ENCODE results near the gene TRAT1. TPM values are rescaled to one million over a fixed set of nuclear protein-coding genes. Genes with fewer than 3 reads are reported as not detected.

TRAT1 gene
- total and polyA plus RNA-seq, 4 experiments from 2014 or later = 164 to 367 (median 198) TPM

GRCh38 chr3:108877901-108878300, 55.3 kb downstream of the TRAT1 start:
- no peaks in the 10 kb centered on the region for H3K27me3 Mint-ChIP-seq
- Histone ChIP-seq H3K27ac (ENCODE audit: low read depth, low read length) (no peak overlapping the region), H3K9me3 (ENCODE audit: control insufficient read depth in 1 of 2, low read length in 2 of 2) (no peaks in the 10 kb centered on the region), H3K4me3 (ENCODE audit: low read length in 2 of 2) (no peak overlapping the region), H3K4me1 (ENCODE audit: insufficient read depth, low read length) (no peaks in the 10 kb centered on the region), H3K27me3 (ENCODE audit: insufficient read depth, low read length) (no peaks in the 10 kb centered on the region), H3K36me3 (ENCODE audit: insufficient read depth, low read length) (no peaks in the 10 kb centered on the region)
- H3K4me1 Mint-ChIP-seq = peaks cover 3 to 6% (median 5%) of the 10 kb centered on the region in 4 donors
- no peak overlapping the region for H3K27ac Mint-ChIP-seq
- H3K36me3 Mint-ChIP-seq = peaks cover 5 to 19% of the 10 kb centered on the region in 2 donors
- ChIA-PET CTCF (ENCODE audit: partially characterized antibody) (no interaction called here), POLR2A (ENCODE audit: partially characterized antibody) (no interaction called here)
- DNase-seq = no peak
- no peak overlapping the region for H3K4me3 Mint-ChIP-seq
- intact Hi-C loops (cut with micrococcal nuclease) = no loop called here
- H3K9me3 Mint-ChIP-seq = peaks cover 0 to 11% (median under 1%) of the 10 kb centered on the region in 8 donors

GRCh38 chr3:108879915-108880314, 57.3 kb downstream of the TRAT1 start:
- Histone ChIP-seq H3K4me3 (ENCODE audit: low read length in 2 of 2) (no peak overlapping the region), H3K27me3 (ENCODE audit: insufficient read depth, low read length) (no peaks in the 10 kb centered on the region), H3K9me3 (ENCODE audit: control insufficient read depth in 1 of 2, low read length in 2 of 2) (no peaks in the 10 kb centered on the region), H3K36me3 (ENCODE audit: insufficient read depth, low read length) (no peaks in the 10 kb centered on the region), H3K4me1 (ENCODE audit: insufficient read depth, low read length) (no peaks in the 10 kb centered on the region), H3K27ac (ENCODE audit: low read depth, low read length) (no peak overlapping the region)
- Mint-ChIP-seq H3K4me1 (peaks cover 7 to 16% (median 9%) of the 10 kb centered on the region in 4 donors), H3K9me3 (peaks cover 0 to 8% (median 0%) of the 10 kb centered on the region in 8 donors), H3K27me3 (no peaks in the 10 kb centered on the region), H3K36me3 (peaks cover 1 to 10% of the 10 kb centered on the region in 2 donors), H3K27ac (peak overlapping the region in 1 of 7 donors; percentile 38), H3K4me3 (no peak overlapping the region)
- POLR2A ChIA-PET (ENCODE audit: partially characterized antibody) = interaction anchor here (0.7 kb wide), 1 partner anchor 12 kb away, joined by 3 read pairs; no protein-coding TSS in a partner anchor
- intact Hi-C loops (cut with micrococcal nuclease) = no loop called here
- no peak for DNase-seq
- CTCF ChIA-PET (ENCODE audit: partially characterized antibody) = interaction anchor here (1.1 kb wide), 1 partner anchor 216 kb away, joined by 3 read pairs; no protein-coding TSS in a partner anchor

GRCh38 chr3:108882762-108883161, 60.2 kb downstream of the TRAT1 start:
- Mint-ChIP-seq H3K4me1 (peaks cover 7 to 16% (median 10%) of the 10 kb centered on the region in 4 donors), H3K9me3 (peaks cover 0 to 8% (median 0%) of the 10 kb centered on the region in 8 donors), H3K36me3 (peaks cover 0 to 6% of the 10 kb centered on the region in 2 donors), H3K4me3 (no peak overlapping the region), H3K27ac (no peak overlapping the region), H3K27me3 (no peaks in the 10 kb centered on the region)
- Histone ChIP-seq H3K27ac (ENCODE audit: low read depth, low read length) (no peak overlapping the region), H3K4me3 (ENCODE audit: low read length in 2 of 2) (no peak overlapping the region), H3K9me3 (ENCODE audit: control insufficient read depth in 1 of 2, low read length in 2 of 2) (no peaks in the 10 kb centered on the region), H3K4me1 (ENCODE audit: insufficient read depth, low read length) (no peaks in the 10 kb centered on the region), H3K27me3 (ENCODE audit: insufficient read depth, low read length) (no peaks in the 10 kb centered on the region), H3K36me3 (ENCODE audit: insufficient read depth, low read length) (no peaks in the 10 kb centered on the region)
- no peak for DNase-seq
- ChIA-PET CTCF (ENCODE audit: partially characterized antibody) (interaction anchor here (1.3 kb wide), 1 partner anchor 11 kb away, joined by 3 read pairs; no protein-coding TSS in a partner anchor), POLR2A (ENCODE audit: partially characterized antibody) (no interaction called here)
- intact Hi-C loops (cut with micrococcal nuclease) = no loop called here

GRCh38 chr3:108883373-108883772, 60.8 kb downstream of the TRAT1 start:
- peaks cover 0 to 4% of the 10 kb centered on the region in 2 donors for H3K36me3 Mint-ChIP-seq
- H3K36me3 ChIP-seq (ENCODE audit: insufficient read depth, low read length) = no peaks in the 10 kb centered on the region
- POLR2A ChIA-PET (ENCODE audit: partially characterized antibody) = no interaction called here
- CTCF ChIA-PET (ENCODE audit: partially characterized antibody) = no interaction called here
- H3K27me3 ChIP-seq (ENCODE audit: insufficient read depth, low read length) = no peaks in the 10 kb centered on the region
- H3K27ac Mint-ChIP-seq = no peak overlapping the region
- H3K9me3 ChIP-seq (ENCODE audit: control insufficient read depth in 1 of 2, low read length in 2 of 2) = no peaks in the 10 kb centered on the region
- peaks cover 0 to 8% (median 0%) of the 10 kb centered on the region in 8 donors for H3K9me3 Mint-ChIP-seq
- no peaks in the 10 kb centered on the region for H3K27me3 Mint-ChIP-seq
- no peak for DNase-seq
- intact Hi-C loops (cut with micrococcal nuclease) = no loop called here
- H3K4me1 ChIP-seq (ENCODE audit: insufficient read depth, low read length) = no peaks in the 10 kb centered on the region
- H3K4me3 Mint-ChIP-seq = no peak overlapping the region
- H3K4me3 ChIP-seq (ENCODE audit: low read length in 2 of 2) = no peak overlapping the region
- no peak overlapping the region for H3K27ac ChIP-seq (ENCODE audit: low read depth, low read length)
- peaks cover 7 to 16% (median 10%) of the 10 kb centered on the region in 4 donors for H3K4me1 Mint-ChIP-seq

- peaks cover 4 to 11% (median 8%) of the 10 kb centered on the region in 4 donors for H3K4me1 Mint-ChIP-seq
- H3K36me3 ChIP-seq (ENCODE audit: insufficient read depth, low read length) = no peaks in the 10 kb centered on the region
- H3K27ac ChIP-seq (ENCODE audit: low read depth, low read length) = no peak overlapping the region
- H3K4me1 ChIP-seq (ENCODE audit: insufficient read depth, low read length) = no peaks in the 10 kb centered on the region
- no peaks in the 10 kb centered on the region for H3K36me3 Mint-ChIP-seq
- no peak overlapping the region for H3K4me3 ChIP-seq (ENCODE audit: low read length in 2 of 2)
- no peaks in the 10 kb centered on the region for H3K9me3 ChIP-seq (ENCODE audit: control insufficient read depth in 1 of 2, low read length in 2 of 2)
- no peaks in the 10 kb centered on the region for H3K27me3 Mint-ChIP-seq
- ChIA-PET CTCF (ENCODE audit: partially characterized antibody) (interaction anchor here (0.9 to 1.2 kb wide), 4 partner anchors 10 to 398 kb away, joined by 3 read pairs; no protein-coding TSS in a partner anchor), POLR2A (ENCODE audit: partially characterized antibody) (no interaction called here)
- H3K27me3 ChIP-seq (ENCODE audit: insufficient read depth, low read length) = no peaks in the 10 kb centered on the region
- H3K9me3 Mint-ChIP-seq = no peaks in the 10 kb centered on the region
- H3K4me3 Mint-ChIP-seq = peak overlapping the region in 1 of 8 donors; percentile 21
- no peak for DNase-seq
- H3K27ac Mint-ChIP-seq = no peak overlapping the region
- intact Hi-C loops (cut with micrococcal nuclease) = no loop called here
Measured at GRCh38 chr3:108887121-108887520, 64.5 kb downstream of the TRAT1 start.

- H3K9me3 ChIP-seq (ENCODE audit: control insufficient read depth in 1 of 2, low read length in 2 of 2) = no peaks in the 10 kb centered on the region
- CTCF ChIA-PET (ENCODE audit: partially characterized antibody) = interaction anchor here (1.0 kb wide), 1 partner anchor 11 kb away, joined by 3 read pairs; no protein-coding TSS in a partner anchor
- no peaks in the 10 kb centered on the region for H3K27me3 Mint-ChIP-seq
- H3K4me1 ChIP-seq (ENCODE audit: insufficient read depth, low read length) = no peaks in the 10 kb centered on the region
- H3K27me3 ChIP-seq (ENCODE audit: insufficient read depth, low read length) = no peaks in the 10 kb centered on the region
- no peak for DNase-seq
- H3K36me3 ChIP-seq (ENCODE audit: insufficient read depth, low read length) = no peaks in the 10 kb centered on the region
- H3K36me3 Mint-ChIP-seq = no peaks in the 10 kb centered on the region
- H3K4me1 Mint-ChIP-seq = peaks cover 4 to 11% (median 6%) of the 10 kb centered on the region in 4 donors
- no peak overlapping the region for H3K27ac ChIP-seq (ENCODE audit: low read depth, low read length)
- POLR2A ChIA-PET (ENCODE audit: partially characterized antibody) = no interaction called here
- H3K4me3 ChIP-seq (ENCODE audit: low read length in 2 of 2) = no peak overlapping the region
- intact Hi-C loops (cut with micrococcal nuclease) = no loop called here
- H3K9me3 Mint-ChIP-seq = no peaks in the 10 kb centered on the region
- H3K27ac Mint-ChIP-seq = no peak overlapping the region
- H3K4me3 Mint-ChIP-seq = no peak overlapping the region
Measured at GRCh38 chr3:108887777-108888176, 65.2 kb downstream of the TRAT1 start.

- Mint-ChIP-seq H3K4me1 (peaks cover 0 to 2% (median 0%) of the 10 kb centered on the region in 4 donors), H3K9me3 (no peaks in the 10 kb centered on the region), H3K4me3 (no peak overlapping the region), H3K36me3 (no peaks in the 10 kb centered on the region), H3K27me3 (no peaks in the 10 kb centered on the region), H3K27ac (no peak overlapping the region)
- no peaks in the 10 kb centered on the region for H3K9me3 ChIP-seq (ENCODE audit: control insufficient read depth in 1 of 2, low read length in 2 of 2)
- no peak for DNase-seq
- H3K27me3 ChIP-seq (ENCODE audit: insufficient read depth, low read length) = no peaks in the 10 kb centered on the region
- H3K36me3 ChIP-seq (ENCODE audit: insufficient read depth, low read length) = no peaks in the 10 kb centered on the region
- ChIA-PET CTCF (ENCODE audit: partially characterized antibody) (interaction anchor here (1.1 to 1.5 kb wide), 2 partner anchors 10 to 23 kb away, joined by 4 read pairs; no protein-coding TSS in a partner anchor), POLR2A (ENCODE audit: partially characterized antibody) (no interaction called here)
- no peak overlapping the region for H3K27ac ChIP-seq (ENCODE audit: low read depth, low read length)
- no peak overlapping the region for H3K4me3 ChIP-seq (ENCODE audit: low read length in 2 of 2)
- no peaks in the 10 kb centered on the region for H3K4me1 ChIP-seq (ENCODE audit: insufficient read depth, low read length)
- intact Hi-C loops (cut with micrococcal nuclease) = no loop called here
Measured at GRCh38 chr3:108891833-108892232, 69.2 kb downstream of the TRAT1 start.
